Uterus (tissue), 4 donors: Measurements from ENCODE around the gene GMDS. TPM values are rescaled to one million over a fixed set of nuclear protein-coding genes. Genes with fewer than 3 reads are reported as not detected.

Experiments
- DNase-seq, 2 donors: peaks; one replicate each; pipeline ENCODE4 v3.0.0-alpha.2; 2019 to 2020
- H3K27ac ChIP-seq, 2 donors: fragments of 200-600 bp; sonication (generic); 1 replicate in 1 of 2; 2 replicates in 1 of 2; pipeline ENCODE4 v1.5.1; 2016 to 2018
- H3K27me3 ChIP-seq, 2 donors: fragments of 200-600 bp; sonication (generic); one replicate each; pipeline ENCODE4 v1.5.1; 2018 to 2019; ENCODE audit warnings: control low read depth in 1 of 2
- H3K36me3 ChIP-seq, 2 donors: fragments of 200-600 bp; sonication (generic); one replicate each; pipeline ENCODE4 v1.5.1; 2019; ENCODE audit warnings: control low read depth in 1 of 2
- H3K4me1 ChIP-seq, 2 donors: fragments of 200-600 bp; sonication (generic); one replicate each; pipeline ENCODE4 v1.5.1; 2018 to 2019; ENCODE audit warnings: control low read depth in 1 of 2
- H3K4me3 ChIP-seq, 2 donors: fragments of 200-600 bp; sonication (generic); 1 replicate in 1 of 2; 2 replicates in 1 of 2; pipeline ENCODE4 v1.5.1; 2018 to 2019; ENCODE audit warnings: mild to moderate bottlenecking in 1 of 2
- H3K9me3 ChIP-seq, 2 donors: fragments of 200-600 bp; sonication (generic); one replicate each; pipeline ENCODE4 v1.5.1; 2019; ENCODE audit warnings: control low read depth in 1 of 2
- POLR2A ChIP-seq, 2 donors: fragments of 450-650 bp; IDR thresholded peaks; one replicate each; pipeline ENCODE4 v1.6.1; 2016; ENCODE audit warnings: antibody characterized with exemption in 2 of 2, mild to moderate bottlenecking in 1 of 2, moderate library complexity in 1 of 2
- intact Hi-C: fragments of 100-400 bp; cut with DNase I; formaldehyde crosslinking; loops from one replicate; pipeline ENCODE4 v1.15.1; 2023; ENCODE audit warnings: low total_unique reads
- total RNA-seq, 4 donors: library from RNA; depleted of rRNA in 3 of 4; stranded (reverse); fragments of >200 nt in 3 of 4; gene quantifications; one replicate each; pipeline versions ENCODE4 v1.1.0 to v1.2.4, GENCODE V29; 2014 to 2023
- TF ChIP-seq, protein P1 (sequence below), 4 experiments: fragments of 200-600 bp in 2 of 4; fragments of 450-650 bp in 2 of 4; sonication (generic) in 2 of 4; IDR thresholded peaks; one replicate each; pipeline ENCODE4 v1.5.1; 2016 to 2019; ENCODE audit warnings: antibody characterized with exemption in 4 of 4, mild to moderate bottlenecking in 2 of 4, moderate library complexity in 1 of 4
- donor health status: DM: yes; HTN: yes; CAD: no.

Gene GMDS
- total RNA-seq, 4 donors from 2014 or later, result 5.3 to 17.4 (median 12.9) TPM

DNA sequence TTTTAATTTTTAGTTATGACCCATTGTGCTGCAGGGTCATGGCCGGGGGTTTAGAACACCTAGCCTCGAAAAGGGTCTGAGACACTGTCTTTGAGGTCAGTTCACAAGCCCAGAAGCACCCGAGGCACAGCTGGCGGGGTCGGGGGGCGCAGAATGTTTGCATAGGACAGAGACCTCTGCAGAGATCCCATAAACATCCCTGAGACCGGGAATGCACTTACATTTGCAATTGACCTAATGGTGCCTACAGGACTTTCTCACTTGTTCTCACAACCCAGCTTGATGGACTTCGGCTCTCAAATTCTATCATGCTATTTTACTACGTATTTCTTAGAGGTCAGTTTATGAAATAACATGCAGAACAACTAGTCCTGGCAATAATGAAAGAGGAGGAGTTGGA, 669.2 kb downstream of the GMDS start:
- Histone ChIP-seq H3K27ac (no peak overlapping the region), H3K4me1 (no peaks in the 10 kb centered on the region), H3K27me3 (no peaks in the 10 kb centered on the region), H3K9me3 (peaks cover 0 to 3% of the 10 kb centered on the region in 2 donors), H3K4me3 (no peak overlapping the region), H3K36me3 (no peaks in the 10 kb centered on the region)
- TF ChIP-seq, protein P1, sequence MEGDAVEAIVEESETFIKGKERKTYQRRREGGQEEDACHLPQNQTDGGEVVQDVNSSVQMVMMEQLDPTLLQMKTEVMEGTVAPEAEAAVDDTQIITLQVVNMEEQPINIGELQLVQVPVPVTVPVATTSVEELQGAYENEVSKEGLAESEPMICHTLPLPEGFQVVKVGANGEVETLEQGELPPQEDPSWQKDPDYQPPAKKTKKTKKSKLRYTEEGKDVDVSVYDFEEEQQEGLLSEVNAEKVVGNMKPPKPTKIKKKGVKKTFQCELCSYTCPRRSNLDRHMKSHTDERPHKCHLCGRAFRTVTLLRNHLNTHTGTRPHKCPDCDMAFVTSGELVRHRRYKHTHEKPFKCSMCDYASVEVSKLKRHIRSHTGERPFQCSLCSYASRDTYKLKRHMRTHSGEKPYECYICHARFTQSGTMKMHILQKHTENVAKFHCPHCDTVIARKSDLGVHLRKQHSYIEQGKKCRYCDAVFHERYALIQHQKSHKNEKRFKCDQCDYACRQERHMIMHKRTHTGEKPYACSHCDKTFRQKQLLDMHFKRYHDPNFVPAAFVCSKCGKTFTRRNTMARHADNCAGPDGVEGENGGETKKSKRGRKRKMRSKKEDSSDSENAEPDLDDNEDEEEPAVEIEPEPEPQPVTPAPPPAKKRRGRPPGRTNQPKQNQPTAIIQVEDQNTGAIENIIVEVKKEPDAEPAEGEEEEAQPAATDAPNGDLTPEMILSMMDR (IDR thresholded peaks at IDR 0.05), result no peak
- no peak for TF ChIP-seq POLR2A (IDR thresholded peaks at IDR 0.05)
- DNase-seq, result no peak
- intact Hi-C loops, result no loop called here

DNA sequence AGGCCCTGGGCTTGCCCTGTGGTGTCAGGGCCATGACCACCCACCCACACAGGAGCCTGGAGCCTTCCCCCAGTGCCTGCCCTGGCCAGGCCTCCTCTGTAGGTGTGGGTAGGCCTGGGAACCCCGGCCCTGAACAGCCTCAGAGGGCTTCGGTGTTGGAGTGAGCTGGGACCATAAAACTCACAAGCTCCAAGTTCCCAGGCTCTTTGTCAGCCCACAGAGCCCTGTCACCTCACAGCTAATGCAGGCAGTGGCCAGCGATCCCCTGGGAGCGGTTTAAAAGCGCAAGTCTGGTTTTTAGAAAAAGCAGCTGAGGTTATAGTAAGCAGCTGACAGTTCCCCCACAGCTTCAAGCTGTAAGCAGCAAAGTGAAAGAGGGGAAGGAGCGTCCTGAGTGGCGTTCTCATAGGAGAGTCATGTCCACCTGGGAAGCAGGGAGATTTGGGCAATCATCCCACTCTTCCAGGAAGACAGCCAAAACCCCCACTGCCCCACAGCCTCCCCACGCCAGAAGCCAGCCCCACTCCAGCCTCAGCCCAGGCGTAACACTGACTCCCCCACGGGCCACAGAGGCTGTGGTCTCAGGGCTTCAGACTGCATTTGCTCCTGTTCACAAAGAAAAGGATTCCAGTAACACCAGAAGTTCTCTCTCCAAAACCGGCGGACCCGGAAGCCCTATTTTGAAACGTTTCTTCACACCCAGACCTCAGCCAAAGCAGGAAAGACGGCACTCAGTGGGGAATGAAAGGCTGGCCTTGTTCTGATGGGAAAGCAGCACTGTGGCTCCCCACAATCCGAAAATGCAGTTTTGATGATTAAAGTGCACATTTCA, 670.0 kb downstream of the GMDS start:
- H3K36me3 ChIP-seq, result no peaks in the 10 kb centered on the region
- H3K27ac ChIP-seq, result peak overlapping the region; percentile 13 to 47
- intact Hi-C loops, result no loop called here
- TF ChIP-seq, protein P1 (IDR thresholded peaks at IDR 0.05), result no peak
- TF ChIP-seq POLR2A (IDR thresholded peaks at IDR 0.05), result no peak
- H3K4me1 ChIP-seq, result no peaks in the 10 kb centered on the region
- peak in 1 of 2 donors; percentile 34 for DNase-seq
- H3K4me3 ChIP-seq, result no peak overlapping the region
- no peaks in the 10 kb centered on the region for H3K27me3 ChIP-seq
- H3K9me3 ChIP-seq, result peaks cover 0 to 9% of the 10 kb centered on the region in 2 donors

DNA sequence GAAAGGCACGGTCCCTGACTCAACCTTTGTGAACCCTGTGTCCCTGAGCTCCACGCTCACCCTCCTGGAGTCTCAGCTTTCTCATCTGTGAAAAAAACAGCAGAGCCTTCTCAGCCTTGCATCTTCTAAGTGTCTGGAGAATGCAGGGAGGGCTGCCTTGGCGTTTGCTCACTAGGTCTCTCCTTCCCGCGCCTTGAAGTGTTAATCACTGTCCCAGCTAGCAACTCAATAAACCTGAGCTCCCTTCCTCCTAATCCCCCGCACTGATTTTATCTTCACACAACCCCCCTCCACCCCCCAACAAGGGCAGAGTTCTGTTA, 670.6 kb downstream of the GMDS start:
- H3K4me1 ChIP-seq, result no peaks in the 10 kb centered on the region
- H3K4me3 ChIP-seq, result no peak overlapping the region
- H3K9me3 ChIP-seq, result peaks cover 0 to 9% of the 10 kb centered on the region in 2 donors
- DNase-seq, result no peak
- intact Hi-C loops, result no loop called here
- TF ChIP-seq POLR2A (IDR thresholded peaks at IDR 0.05), result no peak
- TF ChIP-seq, protein P1 (IDR thresholded peaks at IDR 0.05), result no peak
- no peak overlapping the region for H3K27ac ChIP-seq
- no peaks in the 10 kb centered on the region for H3K27me3 ChIP-seq
- no peaks in the 10 kb centered on the region for H3K36me3 ChIP-seq

DNA sequence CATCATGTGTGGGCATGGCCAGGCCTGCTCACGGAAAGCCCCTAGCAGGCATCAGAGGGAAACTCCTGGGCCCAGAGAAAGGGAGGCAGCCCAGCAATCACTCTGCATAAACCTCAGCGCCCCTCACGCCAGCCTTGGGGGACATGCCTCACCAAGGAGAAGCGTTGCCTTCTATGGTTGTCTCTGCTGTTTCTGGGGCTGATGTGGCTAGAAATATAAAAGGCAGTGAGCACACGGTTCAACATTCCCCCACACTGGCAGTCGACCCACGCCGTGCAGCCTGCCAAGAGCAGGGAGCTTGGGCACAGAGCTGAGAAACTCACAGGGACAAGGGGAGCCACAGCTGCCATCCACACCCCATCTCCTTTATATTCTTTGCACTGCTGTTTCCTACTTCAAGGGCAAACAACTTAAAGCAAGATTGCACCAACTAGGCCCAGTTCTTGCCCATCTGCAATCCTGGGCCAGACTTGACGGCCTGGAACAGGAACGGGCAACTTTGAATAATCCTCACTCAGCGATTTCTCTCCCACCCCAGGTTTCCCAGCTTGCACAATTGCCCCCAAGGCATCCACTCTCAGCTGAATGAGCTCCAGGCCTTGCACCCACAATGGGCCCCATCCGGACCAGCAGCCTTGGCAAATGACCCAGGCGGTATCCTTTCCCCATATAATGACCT, 671.2 kb downstream of the GMDS start:
- TF ChIP-seq POLR2A (IDR thresholded peaks at IDR 0.05), result no peak
- TF ChIP-seq, protein P1 (IDR thresholded peaks at IDR 0.05), result no peak
- Histone ChIP-seq H3K36me3 (no peaks in the 10 kb centered on the region), H3K27ac (no peak overlapping the region), H3K27me3 (no peaks in the 10 kb centered on the region), H3K4me1 (no peaks in the 10 kb centered on the region), H3K9me3 (peaks cover 0 to 9% of the 10 kb centered on the region in 2 donors), H3K4me3 (no peak overlapping the region)
- intact Hi-C loops, result no loop called here
- no peak for DNase-seq
